Trophoblast cell (in vitro differentiated cells and primary cell): Measurements from ENCODE around the gene SRCIN1.
"Not testable (repeated sequence)": the region's sequence is repeated elsewhere in the genome, so short reads cannot be mapped to it uniquely, and the experiment has no call there.

Experiments
- DNase-seq, 2 donors: peaks; one replicate each; pipeline ENCODE4 v3.0.0-alpha.2; 2016
- H2AFZ ChIP-seq: 2 replicates; pipeline ENCODE4 v1.6.1; 2013; ENCODE audit warnings: low read length, moderate library complexity, mild to moderate bottlenecking; ENCODE audit not compliant: insufficient read depth, poor library complexity
- H2AK5ac ChIP-seq: 2 replicates; pipeline ENCODE4 v1.6.1; 2013; ENCODE audit warnings: mild to moderate bottlenecking, low read length
- H2BK120ac ChIP-seq: 2 replicates; pipeline ENCODE4 v1.6.1; 2013; ENCODE audit warnings: low read length, mild to moderate bottlenecking, moderate library complexity; ENCODE audit not compliant: insufficient read depth, poor library complexity
- H2BK12ac ChIP-seq: 2 replicates; pipeline ENCODE4 v1.6.1; 2013; ENCODE audit warnings: mild to moderate bottlenecking, low read length, moderate library complexity
- H2BK5ac ChIP-seq: 2 replicates; pipeline ENCODE4 v1.6.1; 2013; ENCODE audit warnings: low read length, low read depth, moderate library complexity, mild to moderate bottlenecking; ENCODE audit not compliant: poor library complexity
- H3K14ac ChIP-seq: 2 replicates; pipeline ENCODE4 v1.6.1; 2013; ENCODE audit warnings: mild to moderate bottlenecking, low read length
- H3K18ac ChIP-seq: 2 replicates; pipeline ENCODE4 v1.6.1; 2013; ENCODE audit warnings: mild to moderate bottlenecking, low read length
- H3K23ac ChIP-seq: 2 replicates; pipeline ENCODE4 v1.6.1; 2013; ENCODE audit warnings: low read length
- H3K27ac ChIP-seq: 2 replicates; pipeline ENCODE4 v1.5.1; 2013; ENCODE audit warnings: low read depth, mild to moderate bottlenecking, inconsistent platforms, low read length, moderate library complexity
- H3K27me3 ChIP-seq: 2 replicates; pipeline ENCODE4 v1.6.1; 2013; ENCODE audit warnings: inconsistent platforms, mild to moderate bottlenecking, low read length, moderate library complexity; ENCODE audit not compliant: insufficient read depth
- H3K36me3 ChIP-seq, 2 experiments: 1 replicate in 1 of 2; 2 replicates in 1 of 2; pipeline ENCODE4 v1.6.1; 2013; ENCODE audit warnings: low read length in 2 of 2, mild to moderate bottlenecking in 2 of 2, moderate library complexity in 1 of 2; ENCODE audit not compliant: insufficient read depth in 2 of 2, control insufficient read depth in 1 of 2
- H3K4ac ChIP-seq: 2 replicates; pipeline ENCODE4 v1.6.1; 2013; ENCODE audit warnings: low read depth, mild to moderate bottlenecking, low read length, moderate library complexity
- H3K4me1 ChIP-seq, 2 experiments: 1 replicate in 1 of 2; 2 replicates in 1 of 2; pipeline ENCODE4 v1.6.1; 2013; ENCODE audit warnings: low read length in 2 of 2, mild to moderate bottlenecking in 2 of 2, moderate library complexity in 1 of 2; ENCODE audit not compliant: insufficient read depth in 2 of 2, control insufficient read depth in 1 of 2
- H3K4me2 ChIP-seq: 2 replicates; pipeline ENCODE4 v1.6.1; 2013; ENCODE audit warnings: inconsistent platforms, mild to moderate bottlenecking, low read length, moderate library complexity
- H3K4me3 ChIP-seq: 2 replicates; pipeline ENCODE4 v1.5.1; 2013; ENCODE audit warnings: mild to moderate bottlenecking, low read depth, low read length, inconsistent platforms
- H3K79me1 ChIP-seq: one replicate; pipeline ENCODE4 v1.6.1; 2013; ENCODE audit warnings: low read length
- H3K79me2 ChIP-seq: 2 replicates; pipeline ENCODE4 v1.6.1; 2013; ENCODE audit warnings: low read length, mild to moderate bottlenecking; ENCODE audit not compliant: control insufficient read depth, insufficient read depth, poor library complexity
- H3K9ac ChIP-seq: 2 replicates; pipeline ENCODE4 v1.6.1; 2013; ENCODE audit warnings: mild to moderate bottlenecking, low read length
- H3K9me3 ChIP-seq: 2 replicates; pipeline ENCODE4 v1.6.1; 2013; ENCODE audit warnings: low read depth, mild to moderate bottlenecking, control low read depth, inconsistent platforms, low read length; ENCODE audit not compliant: insufficient read depth
- H4K12ac ChIP-seq: 2 replicates; pipeline ENCODE4 v1.6.1; 2013; ENCODE audit warnings: low read depth, mild to moderate bottlenecking, low read length, moderate library complexity
- H4K8ac ChIP-seq: 2 replicates; pipeline ENCODE4 v1.6.1; 2013; ENCODE audit warnings: low read depth, mild to moderate bottlenecking, low read length, moderate library complexity
- H4K91ac ChIP-seq: one replicate; pipeline ENCODE4 v1.6.1; 2013; ENCODE audit warnings: low read depth, mild to moderate bottlenecking, low read length, moderate library complexity
- WGBS: extraction: QIAGEN DNeasy Blood & Tissue Kit; methylation state at CpG from one replicate; pipeline ENCODE4 v1.1.7; 2013; ENCODE audit warnings: missing lambda C conversion rate; ENCODE audit not compliant: insufficient read length, insufficient coverage; ENCODE audit errors: extremely low coverage; 5-methylcytosine and 5-hydroxymethylcytosine counted together

The SRCIN1 gene

GRCh38 chr17:38625482-38625881, 19.7 kb upstream of the SRCIN1 start:
- H3K18ac ChIP-seq = no peak overlapping the region
- no peak overlapping the region for H4K91ac ChIP-seq
- no peak for DNase-seq
- H3K4ac ChIP-seq = no peak overlapping the region
- H3K14ac ChIP-seq = no peak overlapping the region
- H2BK5ac ChIP-seq = no peak overlapping the region
- H2BK12ac ChIP-seq = no peak overlapping the region
- H2AFZ ChIP-seq = no peak overlapping the region
- no peak overlapping the region for H3K9ac ChIP-seq
- no peak overlapping the region for H3K4me2 ChIP-seq
- H4K12ac ChIP-seq = no peak overlapping the region
- no peak overlapping the region for H2BK120ac ChIP-seq
- H3K4me3 ChIP-seq = no peak overlapping the region
- no peaks in the 10 kb centered on the region for H3K27me3 ChIP-seq
- no peak overlapping the region for H4K8ac ChIP-seq
- no peak overlapping the region for H3K23ac ChIP-seq
- no peaks in the 10 kb centered on the region for H3K9me3 ChIP-seq
- H3K36me3 ChIP-seq = no peaks in the 10 kb centered on the region
- no peaks in the 10 kb centered on the region for H3K79me1 ChIP-seq
- no peaks in the 10 kb centered on the region for H3K4me1 ChIP-seq
- no peaks in the 10 kb centered on the region for H3K79me2 ChIP-seq
- H2AK5ac ChIP-seq = no peak overlapping the region
- H3K27ac ChIP-seq = no peak overlapping the region

GRCh38 chr17:38624782-38625355, 19.1 kb upstream of the SRCIN1 start:
- not testable (repeated sequence) for H3K14ac ChIP-seq, H4K12ac ChIP-seq, H3K27ac ChIP-seq, H3K9me3 ChIP-seq, H4K91ac ChIP-seq, H3K18ac ChIP-seq, H2AK5ac ChIP-seq, H2BK5ac ChIP-seq, H3K4me3 ChIP-seq, H3K23ac ChIP-seq, H3K9ac ChIP-seq, H3K4ac ChIP-seq, H3K27me3 ChIP-seq, H3K4me1 ChIP-seq, H3K79me2 ChIP-seq, H2BK12ac ChIP-seq, H3K4me2 ChIP-seq, H3K36me3 ChIP-seq, H2AFZ ChIP-seq, H3K79me1 ChIP-seq, H2BK120ac ChIP-seq, H4K8ac ChIP-seq
- WGBS = 100% methylated on average over 2 of the region's 14 CpGs
- DNase-seq = peak in 1 of 2 donors; percentile 43

GRCh38 chr17:38621538-38621937, 15.8 kb upstream of the SRCIN1 start:
- DNase-seq = no peak
- H3K14ac ChIP-seq = no peak overlapping the region
- no peaks in the 10 kb centered on the region for H3K79me1 ChIP-seq
- no peak overlapping the region for H3K4ac ChIP-seq
- no peak overlapping the region for H4K8ac ChIP-seq
- H3K9me3 ChIP-seq = no peaks in the 10 kb centered on the region
- no peak overlapping the region for H2BK120ac ChIP-seq
- H3K23ac ChIP-seq = no peak overlapping the region
- H3K4me1 ChIP-seq = no peaks in the 10 kb centered on the region
- H2BK5ac ChIP-seq = no peak overlapping the region
- no peak overlapping the region for H4K91ac ChIP-seq
- no peak overlapping the region for H3K4me2 ChIP-seq
- no peak overlapping the region for H2AFZ ChIP-seq
- H4K12ac ChIP-seq = no peak overlapping the region
- H3K9ac ChIP-seq = no peak overlapping the region
- H3K27ac ChIP-seq = no peak overlapping the region
- H3K4me3 ChIP-seq = no peak overlapping the region
- H3K36me3 ChIP-seq = no peaks in the 10 kb centered on the region
- no peaks in the 10 kb centered on the region for H3K79me2 ChIP-seq
- no peaks in the 10 kb centered on the region for H3K27me3 ChIP-seq
- no peak overlapping the region for H3K18ac ChIP-seq
- WGBS = no CpG with 5 or more reads among the region's 2 CpGs
- no peak overlapping the region for H2AK5ac ChIP-seq
- H2BK12ac ChIP-seq = no peak overlapping the region

GRCh38 chr17:38620551-38621277, 15.0 kb upstream of the SRCIN1 start:
- no peak overlapping the region for H3K18ac ChIP-seq
- H3K14ac ChIP-seq = no peak overlapping the region
- no peak overlapping the region for H3K4me3 ChIP-seq
- no peak overlapping the region for H3K23ac ChIP-seq
- no peak overlapping the region for H2BK120ac ChIP-seq
- H4K12ac ChIP-seq = no peak overlapping the region
- 100% methylated on average over 3 of the region's 12 CpGs for WGBS
- no peaks in the 10 kb centered on the region for H3K27me3 ChIP-seq
- H2AFZ ChIP-seq = no peak overlapping the region
- DNase-seq = no peak
- no peak overlapping the region for H4K8ac ChIP-seq
- H3K9ac ChIP-seq = no peak overlapping the region
- H3K4me2 ChIP-seq = no peak overlapping the region
- H4K91ac ChIP-seq = no peak overlapping the region
- no peak overlapping the region for H2BK12ac ChIP-seq
- no peak overlapping the region for H2AK5ac ChIP-seq
- H2BK5ac ChIP-seq = no peak overlapping the region
- no peaks in the 10 kb centered on the region for H3K36me3 ChIP-seq
- no peaks in the 10 kb centered on the region for H3K4me1 ChIP-seq
- no peaks in the 10 kb centered on the region for H3K9me3 ChIP-seq
- no peaks in the 10 kb centered on the region for H3K79me1 ChIP-seq
- H3K4ac ChIP-seq = no peak overlapping the region
- H3K79me2 ChIP-seq = no peaks in the 10 kb centered on the region
- no peak overlapping the region for H3K27ac ChIP-seq
